Right atrium auricular region (tissue), 2 donors: ENCODE data around the gene CEP128. TPM values are rescaled to one million over a fixed set of nuclear protein-coding genes. Genes with fewer than 3 reads are reported as not detected.

Source experiments
- DNase-seq: peaks from one replicate; pipeline ENCODE4 v3.0.0-alpha.2; 2019; ENCODE audit warnings: low spot score
- H3K27ac ChIP-seq, 2 donors: fragments of 200-600 bp; sonication (generic); 1 replicate in 1 of 2; 2 replicates in 1 of 2; pipeline ENCODE4 v1.5.1; 2016 to 2019
- H3K27me3 ChIP-seq, 2 donors: fragments of 200-600 bp; sonication (generic); one replicate each; pipeline versions ENCODE4 v1.5.1 to v1.6.0; 2017 to 2019
- H3K36me3 ChIP-seq: fragments of 200-600 bp; sonication (generic); one replicate; pipeline ENCODE4 v1.5.1; 2016
- H3K4me1 ChIP-seq, 2 donors: fragments of 200-600 bp; sonication (generic); one replicate each; pipeline versions ENCODE4 v1.5.1 to v1.6.0; 2017 to 2019
- H3K4me3 ChIP-seq, 2 donors: fragments of 200-600 bp; sonication (generic); 1 replicate in 1 of 2; 2 replicates in 1 of 2; pipeline ENCODE4 v1.5.1; 2017 to 2019; ENCODE audit warnings: mild to moderate bottlenecking in 1 of 2, moderate library complexity in 1 of 2
- H3K9me3 ChIP-seq, 2 donors: fragments of 200-600 bp; sonication (generic); one replicate each; pipeline ENCODE4 v1.5.1; 2019
- total RNA-seq, 2 donors: library from RNA; depleted of rRNA; stranded (reverse); fragments of >200 nt; gene quantifications; one replicate each; pipeline ENCODE4 v1.1.0, GENCODE V29; 2016
- TF ChIP-seq, protein P1 (sequence below), 2 donors: fragments of 200-600 bp; sonication (generic); IDR thresholded peaks; one replicate each; pipeline ENCODE4 v1.5.1; 2019; ENCODE audit warnings: antibody characterized with exemption in 2 of 2

The CEP128 gene
- total RNA-seq, 2 donors from 2014 or later = 1.3 to 2.7 TPM

DNA sequence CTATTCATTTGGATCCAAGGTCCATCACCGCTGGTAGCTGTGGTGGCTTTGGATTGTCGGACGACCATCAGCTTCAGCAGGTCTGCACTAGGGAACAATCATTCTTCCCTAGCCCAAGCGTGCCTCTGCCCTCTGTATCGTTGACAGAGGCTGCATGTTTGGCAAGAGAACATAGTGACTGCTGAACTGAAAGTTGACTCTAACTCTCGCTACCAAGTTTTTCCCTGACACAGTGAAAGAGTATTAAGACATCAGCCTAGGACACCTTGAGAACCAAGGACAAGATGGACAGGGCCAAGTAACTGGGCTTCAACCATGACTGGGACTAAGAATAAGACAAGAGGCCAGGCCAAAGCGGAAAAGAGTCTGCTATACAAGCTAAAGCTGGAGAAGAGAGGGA lies 40.1 kb upstream of the CEP128 start:
- DNase-seq = no peak
- Histone ChIP-seq H3K27me3 (no peaks in the 10 kb centered on the region), H3K36me3 (no peaks in the 10 kb centered on the region), H3K4me1 (no peaks in the 10 kb centered on the region), H3K9me3 (no peaks in the 10 kb centered on the region), H3K4me3 (no peak overlapping the region), H3K27ac (no peak overlapping the region)
- TF ChIP-seq, protein P1, sequence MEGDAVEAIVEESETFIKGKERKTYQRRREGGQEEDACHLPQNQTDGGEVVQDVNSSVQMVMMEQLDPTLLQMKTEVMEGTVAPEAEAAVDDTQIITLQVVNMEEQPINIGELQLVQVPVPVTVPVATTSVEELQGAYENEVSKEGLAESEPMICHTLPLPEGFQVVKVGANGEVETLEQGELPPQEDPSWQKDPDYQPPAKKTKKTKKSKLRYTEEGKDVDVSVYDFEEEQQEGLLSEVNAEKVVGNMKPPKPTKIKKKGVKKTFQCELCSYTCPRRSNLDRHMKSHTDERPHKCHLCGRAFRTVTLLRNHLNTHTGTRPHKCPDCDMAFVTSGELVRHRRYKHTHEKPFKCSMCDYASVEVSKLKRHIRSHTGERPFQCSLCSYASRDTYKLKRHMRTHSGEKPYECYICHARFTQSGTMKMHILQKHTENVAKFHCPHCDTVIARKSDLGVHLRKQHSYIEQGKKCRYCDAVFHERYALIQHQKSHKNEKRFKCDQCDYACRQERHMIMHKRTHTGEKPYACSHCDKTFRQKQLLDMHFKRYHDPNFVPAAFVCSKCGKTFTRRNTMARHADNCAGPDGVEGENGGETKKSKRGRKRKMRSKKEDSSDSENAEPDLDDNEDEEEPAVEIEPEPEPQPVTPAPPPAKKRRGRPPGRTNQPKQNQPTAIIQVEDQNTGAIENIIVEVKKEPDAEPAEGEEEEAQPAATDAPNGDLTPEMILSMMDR (IDR thresholded peaks at IDR 0.05) = no peak

DNA sequence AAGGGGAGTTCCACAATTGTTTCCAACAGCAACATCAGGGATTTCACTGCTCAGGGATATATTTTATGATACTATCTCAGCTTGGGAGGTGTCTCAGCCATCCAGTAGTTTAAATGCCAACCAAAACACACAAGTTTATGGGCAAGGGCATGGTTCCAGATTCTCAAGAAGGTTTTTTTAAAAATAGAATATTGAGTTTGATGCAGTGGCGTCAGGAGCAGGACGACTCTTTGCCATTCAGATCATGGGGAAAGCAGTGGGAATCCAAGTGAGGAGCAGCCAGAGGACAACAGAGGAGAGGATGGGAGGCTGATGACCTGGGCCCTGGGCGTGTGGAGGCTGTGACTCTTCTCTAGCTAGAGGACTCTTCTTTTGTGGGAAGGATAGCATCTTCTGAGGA lies 39.6 kb upstream of the CEP128 start:
- Histone ChIP-seq H3K27me3 (no peaks in the 10 kb centered on the region), H3K9me3 (no peaks in the 10 kb centered on the region)

DNA sequence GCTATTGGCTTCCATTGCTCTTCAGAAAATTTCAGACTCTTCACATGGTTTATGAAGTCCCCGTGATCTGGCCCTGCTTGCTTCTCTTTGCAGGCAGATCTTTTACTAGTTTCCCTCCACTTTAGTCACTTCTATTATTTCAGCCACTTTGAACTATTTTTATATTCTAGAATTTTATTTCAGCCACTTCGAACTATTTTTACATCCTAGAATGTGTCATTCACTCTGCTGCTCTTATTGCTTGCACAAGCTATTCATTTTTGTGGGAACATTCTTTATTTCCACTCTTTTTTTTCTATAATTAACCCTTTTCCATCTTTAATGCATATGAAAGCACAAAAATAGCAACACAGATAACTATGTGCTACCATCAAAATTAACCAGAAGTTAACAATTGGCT lies 38.4 kb upstream of the CEP128 start:
- TF ChIP-seq, protein P1 (IDR thresholded peaks at IDR 0.05) = no peak
- H3K27ac ChIP-seq = no peak overlapping the region
- no peaks in the 10 kb centered on the region for H3K9me3 ChIP-seq
- no peaks in the 10 kb centered on the region for H3K27me3 ChIP-seq
- no peaks in the 10 kb centered on the region for H3K4me1 ChIP-seq
- DNase-seq = no peak
- H3K36me3 ChIP-seq = no peaks in the 10 kb centered on the region
- H3K4me3 ChIP-seq = no peak overlapping the region

More for the DNA sequence above, 39.6 kb upstream of the CEP128 start:
- Histone ChIP-seq H3K4me3 (no peak overlapping the region), H3K27ac (no peak overlapping the region), H3K36me3 (no peaks in the 10 kb centered on the region), H3K4me1 (no peaks in the 10 kb centered on the region)
- TF ChIP-seq, protein P1 (IDR thresholded peaks at IDR 0.05) = no peak
- no peak for DNase-seq

DNA sequence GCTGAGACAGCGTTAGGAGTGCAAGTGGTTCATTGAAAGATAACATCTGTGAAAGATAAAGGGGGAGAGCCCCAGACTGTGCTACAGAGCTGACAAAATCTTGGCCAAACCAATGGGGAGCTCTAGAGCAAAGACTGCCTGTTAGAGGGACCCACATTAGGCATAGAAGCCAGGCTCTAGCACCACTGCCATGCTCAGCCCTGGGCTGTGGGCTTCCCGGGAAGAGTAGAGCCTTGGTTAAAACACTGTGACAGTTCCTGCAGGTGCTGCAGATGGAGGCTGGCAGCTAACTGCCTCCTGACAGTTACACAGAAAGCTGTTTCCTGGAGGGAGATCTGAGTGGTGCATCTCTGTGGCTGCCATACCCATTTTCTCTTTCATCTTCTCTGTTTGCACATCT lies 36.9 kb upstream of the CEP128 start:
- no peaks in the 10 kb centered on the region for H3K4me1 ChIP-seq
- H3K36me3 ChIP-seq = no peaks in the 10 kb centered on the region
- no peaks in the 10 kb centered on the region for H3K9me3 ChIP-seq
- no peak overlapping the region for H3K4me3 ChIP-seq
- H3K27me3 ChIP-seq = no peaks in the 10 kb centered on the region
- DNase-seq = no peak
- no peak overlapping the region for H3K27ac ChIP-seq
- TF ChIP-seq, protein P1 (IDR thresholded peaks at IDR 0.05) = no peak

DNA sequence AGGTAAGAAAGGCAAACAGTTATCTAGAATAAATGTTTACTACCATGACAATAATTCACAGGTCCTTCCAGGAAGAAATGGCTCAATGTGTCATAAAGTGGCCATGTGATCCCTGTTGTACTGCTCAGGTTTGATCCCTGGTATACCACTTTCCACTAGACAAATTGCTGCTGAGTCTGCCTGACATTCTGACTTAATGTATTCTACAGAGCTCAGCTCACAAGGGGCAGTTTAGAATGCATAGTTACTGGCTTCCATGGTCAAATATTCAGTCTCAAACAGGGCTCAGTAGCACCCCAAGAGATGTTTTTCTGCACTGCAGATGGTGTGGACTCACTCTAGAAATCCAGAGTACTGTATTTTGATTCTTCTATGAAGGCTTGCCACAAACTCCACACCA lies 35.7 kb upstream of the CEP128 start:
- TF ChIP-seq, protein P1 (IDR thresholded peaks at IDR 0.05) = no peak
- no peak overlapping the region for H3K27ac ChIP-seq
- H3K4me1 ChIP-seq = no peaks in the 10 kb centered on the region
- DNase-seq = no peak
- no peak overlapping the region for H3K4me3 ChIP-seq
- no peaks in the 10 kb centered on the region for H3K27me3 ChIP-seq
- no peaks in the 10 kb centered on the region for H3K36me3 ChIP-seq
- no peaks in the 10 kb centered on the region for H3K9me3 ChIP-seq

DNA sequence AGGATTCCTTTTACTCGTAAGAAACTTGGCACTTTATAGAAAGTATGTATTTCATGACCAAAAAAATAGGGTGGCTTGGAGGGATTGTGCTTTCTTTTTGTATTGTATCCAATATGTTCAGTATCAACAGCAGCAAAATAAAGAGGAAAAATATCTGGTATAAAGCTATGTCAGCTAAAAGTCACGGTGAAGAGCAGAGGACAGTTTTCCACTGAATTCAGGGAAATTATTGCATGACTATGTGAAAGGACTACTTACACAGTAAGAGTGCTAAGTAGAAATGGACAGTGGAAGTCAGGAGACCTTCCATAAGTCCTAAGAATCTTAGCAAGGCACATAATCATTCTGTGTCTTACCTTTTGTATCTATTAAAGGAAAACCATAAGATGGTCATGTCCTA lies 33.1 kb upstream of the CEP128 start:
- H3K27ac ChIP-seq = no peak overlapping the region
- DNase-seq = no peak
- TF ChIP-seq, protein P1 (IDR thresholded peaks at IDR 0.05) = no peak
- H3K4me3 ChIP-seq = no peak overlapping the region
- no peaks in the 10 kb centered on the region for H3K27me3 ChIP-seq
- no peaks in the 10 kb centered on the region for H3K4me1 ChIP-seq
- no peaks in the 10 kb centered on the region for H3K9me3 ChIP-seq
- no peaks in the 10 kb centered on the region for H3K36me3 ChIP-seq
